Effector CD4-positive, alpha-beta T cell (primary cell): Measurements from ENCODE around the gene VRK2.

Experiments
- DNase-seq: peaks from one replicate; pipeline ENCODE4 v3.0.0-alpha.2; 2020
- total RNA-seq: gene quantifications from one replicate; lab custom pipeline; 2026; lab: John Stamatoyannopoulos, UW

The VRK2 gene
- total RNA-seq, result 17.6 reads per million, percentile 44 among the genes with 10 or more reads in this experiment

GRCh38 chr2:58046585-58047372 lies at the start of gene VRK2:
TSS of gene VRK2 (plus strand) at chr2:58046806. CDS start at chr2:58048832, 2,026 bp downstream.
- DNase-seq, result peak; percentile 73

DNA sequence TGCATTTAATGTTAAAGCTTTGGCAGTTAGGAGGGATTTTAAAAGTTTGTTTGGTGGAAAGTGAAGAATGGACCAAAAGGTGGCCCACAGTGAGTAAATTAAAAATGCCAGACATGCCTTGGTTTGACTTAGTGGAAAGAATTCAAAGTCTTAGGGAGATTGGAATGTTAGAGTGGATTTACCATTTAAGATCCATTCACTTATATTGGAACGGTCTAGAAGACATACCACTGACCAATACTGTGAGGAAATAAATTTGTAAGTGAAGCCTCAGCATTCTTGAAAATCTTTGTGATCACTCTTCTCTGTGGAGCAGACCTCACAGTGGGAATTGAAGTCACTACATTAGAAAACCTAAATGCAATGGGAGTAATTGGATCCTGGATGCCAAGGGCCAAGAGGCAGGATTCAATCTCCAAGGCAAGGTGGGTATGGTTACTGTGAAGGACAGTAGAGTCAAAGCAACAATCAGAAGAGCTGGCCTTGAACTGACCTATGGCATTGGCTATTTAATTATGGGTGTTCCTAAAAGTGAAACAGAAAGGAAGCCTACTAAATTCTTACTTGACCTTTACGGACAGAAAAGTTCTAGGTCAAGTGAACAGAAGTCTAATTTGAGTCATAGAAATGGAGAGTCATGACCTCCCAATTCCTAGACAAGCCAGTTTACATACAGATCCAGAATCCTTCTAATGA lies 40.2 kb upstream of the VRK2 start:
- DNase-seq, result no peak

DNA sequence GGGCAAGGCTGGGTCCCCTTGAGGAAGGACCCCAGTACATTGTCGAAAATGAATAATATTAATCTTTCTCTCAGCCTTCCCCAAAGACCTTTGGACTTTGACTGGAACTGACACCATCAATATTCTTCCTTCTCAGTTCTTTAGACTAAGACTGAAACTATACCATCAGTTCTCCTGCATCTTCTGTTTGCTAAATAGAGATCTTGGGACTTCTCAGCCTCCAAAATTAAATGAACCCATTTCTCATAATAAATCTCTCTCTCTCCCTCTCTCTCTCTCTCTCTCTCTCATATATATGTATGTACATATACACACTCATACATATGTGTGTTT lies 39.7 kb upstream of the VRK2 start:
- no peak for DNase-seq

DNA sequence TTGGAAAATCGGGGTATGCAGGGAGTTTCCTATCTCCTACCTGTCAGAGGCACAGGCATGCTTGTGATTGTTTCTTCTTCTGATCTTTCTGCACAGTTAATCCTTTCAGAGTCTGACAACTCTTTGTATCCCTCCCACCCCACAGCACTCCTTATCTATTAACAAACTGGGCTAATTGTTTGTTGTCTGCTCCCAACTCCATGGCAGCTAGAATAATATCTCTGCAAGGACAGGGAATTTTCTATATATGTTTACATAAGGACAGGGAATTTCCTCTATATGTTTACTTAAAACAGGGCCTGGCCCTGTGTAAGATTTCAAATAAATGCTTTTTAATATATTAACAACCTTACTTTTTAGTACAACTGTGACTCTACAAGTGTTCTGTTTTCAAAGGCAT lies 36.0 kb upstream of the VRK2 start:
- no peak for DNase-seq

DNA sequence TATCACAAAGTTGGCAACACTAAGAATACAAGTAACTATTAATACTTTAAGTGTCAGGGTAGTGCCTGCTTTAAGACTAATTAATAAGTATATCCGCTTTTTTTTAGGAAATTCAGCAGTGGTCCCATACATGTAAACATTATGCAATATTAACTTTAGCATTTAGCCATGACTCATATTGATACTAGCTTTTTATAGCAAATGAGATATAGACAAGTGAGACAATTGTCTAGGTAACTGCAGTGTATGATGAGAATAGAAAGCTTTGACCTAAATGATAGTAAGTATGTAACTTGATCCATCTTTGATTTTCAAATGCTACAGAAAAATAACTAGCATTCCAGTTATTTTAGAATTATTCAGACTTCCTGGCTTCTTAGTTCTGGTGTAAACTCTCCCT lies 27.4 kb upstream of the VRK2 start:
- no peak for DNase-seq

DNA sequence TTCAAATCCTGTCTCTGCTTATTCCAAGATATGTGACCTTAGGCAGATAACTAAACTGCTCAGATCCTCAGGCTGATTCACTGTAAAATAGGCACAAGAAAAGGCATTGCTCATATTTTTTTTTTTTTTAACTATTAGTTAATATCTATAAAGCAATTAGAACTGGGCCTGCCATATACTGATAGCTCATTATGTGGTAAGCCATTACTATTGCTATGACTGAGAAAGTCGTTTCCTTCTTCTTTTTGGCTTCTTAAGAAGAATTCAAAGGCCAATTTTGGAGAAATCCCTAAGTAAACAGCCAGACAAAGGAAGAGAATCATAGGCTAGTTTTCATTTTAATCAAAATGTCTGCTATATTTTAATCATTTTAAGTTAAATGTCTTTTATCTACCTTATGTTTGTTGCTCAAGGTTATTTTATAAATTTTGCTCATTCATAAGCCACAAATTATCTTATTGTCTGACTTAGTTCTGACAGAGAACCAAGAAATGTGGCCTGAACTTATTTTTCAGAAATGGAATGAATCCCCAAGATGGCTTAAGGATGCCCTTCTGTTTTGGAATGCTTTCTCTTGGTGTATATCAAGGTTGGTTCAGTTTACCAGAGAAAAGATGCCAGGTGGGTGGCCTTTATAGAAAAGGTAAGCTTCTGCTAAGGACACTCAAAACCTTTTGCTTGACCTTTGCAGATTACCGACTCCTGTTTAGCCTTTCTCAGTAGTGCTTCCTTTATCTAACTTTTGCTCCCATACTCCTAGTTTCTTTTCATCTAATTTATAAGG lies 21.3 kb upstream of the VRK2 start:
- DNase-seq, result no peak

DNA sequence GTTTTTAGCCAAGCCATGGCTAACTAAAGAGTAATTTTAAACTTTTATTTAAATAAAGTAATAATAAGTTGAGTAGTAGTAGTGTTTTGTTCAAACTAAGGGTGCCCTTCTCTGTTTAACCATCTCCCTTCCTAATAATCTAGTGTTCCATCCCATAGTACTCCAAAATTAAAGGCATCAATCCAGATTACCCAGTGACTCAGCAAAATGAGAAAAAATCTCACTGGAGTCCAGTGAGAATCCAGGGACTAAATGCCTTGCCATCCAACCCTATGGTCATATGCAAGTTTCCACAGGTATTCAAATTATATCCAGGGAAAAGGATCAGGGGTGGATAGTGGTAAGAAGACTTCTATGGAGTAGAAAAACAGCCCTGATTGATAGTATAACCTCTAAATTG lies 19.6 kb upstream of the VRK2 start:
- DNase-seq, result no peak

DNA sequence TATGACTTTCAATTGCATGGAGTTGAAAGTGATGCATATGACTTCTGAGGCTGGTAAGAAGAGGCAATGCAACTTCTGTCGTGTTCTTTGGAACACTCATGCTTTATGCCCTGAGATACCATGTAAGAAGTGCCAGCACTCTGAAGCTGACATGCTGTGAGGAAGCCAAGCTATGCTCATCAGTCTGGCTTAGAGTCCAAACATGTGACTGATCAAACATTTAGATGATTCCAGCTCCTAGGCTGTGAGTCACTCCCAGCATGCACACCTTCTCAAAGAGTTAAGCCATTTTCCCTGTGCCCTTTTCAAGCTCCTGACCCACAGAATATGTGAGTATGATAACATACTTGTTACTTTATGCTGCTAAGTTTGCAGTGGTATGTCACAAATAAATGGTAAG lies 15.8 kb upstream of the VRK2 start:
- DNase-seq, result no peak

DNA sequence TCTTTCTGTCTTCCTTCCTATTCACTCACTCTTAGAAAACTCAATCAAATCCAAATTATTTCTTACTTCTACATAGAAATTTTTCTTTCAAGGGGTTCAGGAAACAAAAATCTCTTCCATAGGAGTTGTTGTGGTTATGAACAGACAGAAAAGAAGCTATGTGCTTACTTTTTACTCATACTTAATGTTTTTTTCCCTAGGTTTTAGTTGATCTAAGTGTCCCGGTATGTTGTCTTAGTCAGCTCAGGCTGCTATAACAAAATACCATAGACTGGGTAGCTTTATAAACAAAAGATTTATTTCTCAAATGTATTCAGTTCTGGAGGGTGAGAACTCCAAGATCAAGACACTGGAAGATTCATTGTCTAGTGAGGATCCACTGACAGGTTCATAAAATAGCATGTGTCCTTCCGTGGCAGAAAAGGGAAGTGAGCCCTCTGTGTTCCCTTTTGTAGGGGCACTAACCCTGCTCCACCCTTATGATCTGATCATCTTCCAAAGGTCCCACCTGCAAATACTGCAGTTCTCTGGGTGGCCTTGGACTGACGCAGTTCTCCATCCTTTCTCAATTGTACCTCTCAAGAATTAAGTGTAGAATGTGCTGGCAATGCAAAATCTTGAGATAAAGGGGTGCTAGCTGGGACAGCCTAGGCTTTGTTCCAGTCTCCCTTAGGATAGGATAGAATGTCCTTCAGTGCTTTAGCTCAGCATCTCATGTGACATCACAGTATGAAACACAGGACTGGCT lies 14.4 kb upstream of the VRK2 start:
- no peak for DNase-seq

- no peak for DNase-seq
Observed at GRCh38 chr2:58032764-58033080, 13.9 kb upstream of the VRK2 start.

DNA sequence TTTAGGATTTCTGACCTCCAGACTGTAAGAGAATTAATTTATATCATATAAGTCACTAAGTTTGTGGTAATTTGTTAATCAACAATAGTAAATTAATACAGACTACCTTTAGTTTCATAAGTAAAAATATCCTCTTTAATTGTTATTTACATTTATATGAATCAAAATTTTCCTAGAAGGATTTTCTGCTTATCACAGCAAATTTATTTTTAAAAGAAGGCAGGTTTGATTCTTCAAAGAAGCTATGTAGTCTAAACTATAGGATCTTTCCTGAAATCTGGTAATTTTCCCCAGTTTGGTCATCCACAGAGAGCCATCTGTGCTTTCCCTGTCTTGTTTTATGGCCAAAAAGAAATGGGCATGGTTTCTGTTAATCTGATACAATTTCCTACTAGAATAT lies 13.1 kb upstream of the VRK2 start:
- no peak for DNase-seq

DNA sequence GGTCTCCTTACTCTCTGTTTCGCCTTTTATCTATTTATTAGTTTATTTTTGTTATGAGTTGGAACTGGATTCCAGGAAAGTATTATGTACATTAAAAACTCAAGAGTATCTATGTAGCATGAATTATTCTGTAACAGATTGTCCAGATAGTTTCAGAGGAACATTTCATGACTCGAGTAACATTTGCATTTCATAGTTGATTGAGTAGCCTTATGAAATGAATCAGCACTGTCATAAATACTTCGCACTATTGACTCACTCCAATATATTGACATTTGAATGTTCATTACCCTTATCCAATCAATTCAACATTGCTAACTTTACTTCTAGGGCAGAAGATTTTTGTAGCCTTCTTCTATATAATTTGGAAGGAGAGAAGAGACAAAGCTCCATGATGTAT lies 11.3 kb upstream of the VRK2 start:
- DNase-seq, result no peak

- no peak for DNase-seq
Observed at GRCh38 chr2:58039170-58039611, 7.4 kb upstream of the VRK2 start.

DNA sequence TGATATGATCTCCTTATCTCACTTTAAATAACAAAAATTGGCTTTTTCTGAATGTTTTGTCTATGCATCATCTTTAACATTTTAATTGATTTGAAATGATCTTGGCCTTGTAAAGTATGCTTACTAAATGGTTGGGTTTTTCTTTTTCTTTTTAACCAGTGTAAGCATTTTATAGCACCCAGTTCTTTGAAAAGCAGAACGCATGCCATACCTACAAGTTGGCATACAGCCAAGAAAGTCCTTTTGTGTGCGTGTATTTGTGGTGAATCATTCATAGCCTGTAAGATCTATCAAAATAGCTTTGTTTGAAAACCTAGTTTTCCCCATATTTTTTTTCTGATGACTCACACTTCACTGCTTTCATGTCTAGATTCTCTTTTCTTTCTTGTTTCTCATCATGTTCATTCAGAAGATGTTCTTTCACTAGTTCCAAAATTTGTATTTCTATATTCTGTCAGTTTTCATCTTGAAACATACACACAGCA lies 4.1 kb upstream of the VRK2 start:
- peak; percentile 5 for DNase-seq

- DNase-seq, result no peak
Observed at GRCh38 chr2:58044145-58044544, 2.5 kb upstream of the VRK2 start.

- no peak for DNase-seq
Observed at GRCh38 chr2:58045580-58046334, 849 bp upstream of the VRK2 start.

DNA sequence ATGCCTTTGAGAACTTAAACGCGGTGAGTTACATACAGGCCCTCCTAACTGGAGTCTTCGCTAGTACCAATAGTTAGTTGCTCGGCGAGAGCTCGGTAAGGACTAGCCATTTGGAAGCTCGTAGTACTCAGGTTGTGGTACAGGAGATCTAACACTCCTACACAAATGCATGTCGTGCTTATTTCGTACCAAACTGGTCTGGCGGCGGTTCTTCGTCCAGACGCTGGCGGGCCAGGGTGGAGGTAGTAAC lies 346 bp upstream of the VRK2 start:
- DNase-seq, result no peak

DNA sequence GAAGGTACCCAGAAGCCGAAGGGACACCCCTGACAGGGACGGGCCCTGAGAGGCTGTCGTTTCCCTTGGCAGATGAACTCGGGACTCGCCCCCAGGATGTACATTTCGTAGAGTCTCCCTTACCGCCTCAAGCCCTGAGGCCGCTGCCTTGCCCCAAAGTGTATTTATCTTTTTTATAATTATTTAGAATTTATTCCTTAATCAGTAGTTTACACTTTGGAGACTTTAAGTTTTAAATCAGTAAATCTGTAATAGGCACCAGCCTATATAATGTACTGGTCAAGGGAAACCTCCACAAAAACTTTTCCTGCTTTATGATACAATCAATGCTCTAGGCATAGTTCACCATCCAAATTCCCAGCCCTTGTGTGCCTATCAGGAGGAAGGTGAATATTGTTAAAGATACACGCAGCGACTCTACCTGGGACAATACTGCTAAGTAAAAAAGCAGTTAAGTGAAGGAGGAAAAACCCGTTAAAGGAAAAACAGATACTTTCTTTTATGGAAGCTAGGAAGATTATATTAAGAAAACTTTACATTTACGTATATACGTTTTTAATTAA lies 848 bp downstream of the VRK2 start:
- DNase-seq, result no peak

GRCh38 chr2:58047961-58048360 lies 1.4 kb downstream of the VRK2 start:
- DNase-seq, result no peak

GRCh38 chr2:58051445-58051844 lies 4.8 kb downstream of the VRK2 start:
- DNase-seq, result no peak

GRCh38 chr2:58052978-58053377 lies 6.4 kb downstream of the VRK2 start:
- no peak for DNase-seq

- no peak for DNase-seq
Observed at GRCh38 chr2:58054264-58054663, 7.7 kb downstream of the VRK2 start.
